ENCODE measurements around the gene MAN2A1. TPM values are rescaled to one million over a fixed set of nuclear protein-coding genes. Genes with fewer than 3 reads are reported as not detected.

The MAN2A1 gene
- total and polyA plus RNA-seq, 10 donors = 9.5 to 84.8 (median 54.5) TPM

- DNase-seq = no peak
- no peaks in the 10 kb centered on the region for H3K27me3 ChIP-seq (replicated peaks in 1 of 7)
- TF ChIP-seq POLR2A (IDR thresholded peaks at IDR 0.05) (no peak), POLR2AphosphoS5 (IDR thresholded peaks at IDR 0.05) (no peak), CTCF (IDR thresholded peaks at IDR 0.05 in 8 of 11, conservative IDR thresholded peaks at IDR 0.05 in 3 of 11) (no peak)
- intact Hi-C loops (cut with DNase I; ENCODE audit: low total_unique reads) = no loop called here
- 94 to 99% (median 98%) methylated on average over 4 of the region's 4 CpGs for WGBS, 5 donors
- H3K4me1 ChIP-seq = no peaks in the 10 kb centered on the region
- H3K4me3 ChIP-seq = no peak overlapping the region
- H3K9me3 ChIP-seq = no peaks in the 10 kb centered on the region
- H3K27ac ChIP-seq = no peak overlapping the region
- H3K36me3 ChIP-seq = peaks cover 0 to 94% (median 58%) of the 10 kb centered on the region in 6 donors
These were observed 133.9 kb downstream of the MAN2A1 start for GRCh38 chr5:109823597-109823996.

GRCh38 chr5:109825450-109825849, 135.7 kb downstream of the MAN2A1 start:
- H3K36me3 ChIP-seq = peaks cover 0 to 94% (median 41%) of the 10 kb centered on the region in 6 donors
- no peaks in the 10 kb centered on the region for H3K9me3 ChIP-seq
- TF ChIP-seq CTCF (IDR thresholded peaks at IDR 0.05 in 8 of 11, conservative IDR thresholded peaks at IDR 0.05 in 3 of 11) = no peak
- no peak for TF ChIP-seq POLR2AphosphoS5 (IDR thresholded peaks at IDR 0.05)
- no peak for TF ChIP-seq POLR2A (IDR thresholded peaks at IDR 0.05)
- DNase-seq = no peak
- H3K4me3 ChIP-seq = no peak overlapping the region
- H3K4me1 ChIP-seq = no peaks in the 10 kb centered on the region
- no peaks in the 10 kb centered on the region for H3K27me3 ChIP-seq (replicated peaks in 1 of 7)
- no peak overlapping the region for H3K27ac ChIP-seq
- intact Hi-C loops (cut with DNase I; ENCODE audit: low total_unique reads) = no loop called here
- WGBS, 5 donors = 96 to 100% (median 100%) methylated on average over 1 of the region's 1 CpG

- Histone ChIP-seq H3K9me3 (no peaks in the 10 kb centered on the region), H3K4me1 (no peaks in the 10 kb centered on the region), H3K36me3 (peaks cover 0 to 94% (median 35%) of the 10 kb centered on the region in 6 donors), H3K4me3 (no peak overlapping the region), H3K27ac (no peak overlapping the region), H3K27me3 (replicated peaks in 1 of 7) (no peaks in the 10 kb centered on the region)
- DNase-seq = no peak
- intact Hi-C loops (cut with DNase I; ENCODE audit: low total_unique reads) = no loop called here
- no peak for TF ChIP-seq CTCF (IDR thresholded peaks at IDR 0.05 in 8 of 11, conservative IDR thresholded peaks at IDR 0.05 in 3 of 11)
- no peak for TF ChIP-seq POLR2A (IDR thresholded peaks at IDR 0.05)
- TF ChIP-seq POLR2AphosphoS5 (IDR thresholded peaks at IDR 0.05) = no peak
- 88 to 99% (median 95%) methylated on average over 6 of the region's 6 CpGs for WGBS, 5 donors
These were observed 136.7 kb downstream of the MAN2A1 start for GRCh38 chr5:109826426-109826825.

- TF ChIP-seq POLR2A (IDR thresholded peaks at IDR 0.05) = no peak
- TF ChIP-seq CTCF (IDR thresholded peaks at IDR 0.05 in 8 of 11, conservative IDR thresholded peaks at IDR 0.05 in 3 of 11) = no peak
- no peak for TF ChIP-seq POLR2AphosphoS5 (IDR thresholded peaks at IDR 0.05)
- Histone ChIP-seq H3K27me3 (replicated peaks in 1 of 7) (no peaks in the 10 kb centered on the region), H3K9me3 (peaks cover 0 to 4% (median 0%) of the 10 kb centered on the region in 8 donors), H3K4me3 (no peak overlapping the region), H3K36me3 (peaks cover 0 to 89% (median 23%) of the 10 kb centered on the region in 6 donors), H3K27ac (no peak overlapping the region), H3K4me1 (no peaks in the 10 kb centered on the region)
- DNase-seq = no peak
- intact Hi-C loops (cut with DNase I; ENCODE audit: low total_unique reads) = no loop called here
These were observed 139.6 kb downstream of the MAN2A1 start for GRCh38 chr5:109829331-109829730.

All from spleen (tissue), 11 donors.